K562 (cell line): Measurements from ENCODE around the gene FYTTD1. TPM values are rescaled to one million over a fixed set of nuclear protein-coding genes. Genes with fewer than 3 reads are reported as not detected.

Experiments
- ATAC-seq: fragments of 200-7000 bp; cut with Tn5 transposase; 3 replicates; pipeline ENCODE4 v1.9.1; 2020; ENCODE audit warnings: moderate library complexity
- BruUV-seq: library from RNA; stranded (reverse); fragments of 400-500 nt; replicated peaks from 2 replicates; lab custom pipeline; 2021; lab: Mats Ljungman, UMichigan
- CTCF ChIA-PET: fragments of 300-600 bp; formaldehyde crosslinking; extraction: SDS; loops from one replicate; lab custom pipeline; 2021; ENCODE audit warnings: low intra/inter-chr PET ratio; lab: Yijun Ruan, JAX
- POLR2A ChIA-PET: fragments of 300-600, 350-650 bp; sonication (Branson Sonifier 250); formaldehyde crosslinking; extraction: SDS; loops from one replicate; lab custom pipeline; 2021; ENCODE audit warnings: antibody characterized with exemption, inconsistent platforms; lab: Yijun Ruan, JAX
- DNase-seq, 4 experiments: peaks; one replicate each; pipeline versions ENCODE4 v3.0.0 to v3.0.0-alpha.2; 2011 to 2018; ENCODE audit warnings: low spot score in 3 of 4, mixed read lengths in 3 of 4; ENCODE audit errors: extremely low read depth in 1 of 4
- FAIRE-seq: peaks from 2 replicates; lab custom pipeline; 2011; peaks lifted over from hg19 to GRCh38; lab: Jason Lieb, UNC
- H2AFZ ChIP-seq: 2 replicates; pipeline ENCODE4 v1.6.0; 2011; ENCODE audit warnings: low read depth, low read length, control low read depth, inconsistent platforms
- H3K27ac ChIP-seq: fragments of 200-600 bp; 3 replicates; pipeline ENCODE4 v1.8.0; 2011; ENCODE audit warnings: low read depth, mild to moderate bottlenecking, control low read depth, inconsistent platforms, low read length, moderate library complexity, mixed read lengths; ENCODE audit errors: extremely low read depth
- H3K27me3 ChIP-seq, 2 experiments: fragments of 300-600 bp in 1 of 2; 2 replicates in 1 of 2; 3 replicates in 1 of 2; pipeline versions ENCODE4 v1.6.0 to v1.8.0; 2011; ENCODE audit warnings: inconsistent platforms in 2 of 2, low read length in 2 of 2, mild to moderate bottlenecking in 1 of 2, mixed read lengths in 1 of 2, moderate library complexity in 1 of 2; ENCODE audit not compliant: control insufficient read depth in 2 of 2, insufficient read depth in 2 of 2
- H3K36me3 ChIP-seq: fragments of 300-600 bp; 3 replicates; pipeline ENCODE4 v1.8.0; 2011; ENCODE audit warnings: mild to moderate bottlenecking, low read length, inconsistent platforms; ENCODE audit not compliant: control insufficient read depth, insufficient read depth
- H3K4me1 ChIP-seq, 2 experiments: fragments of 200-600 bp in 1 of 2; replicated peaks in 1 of 2; 2 replicates in 1 of 2; 3 replicates in 1 of 2; pipeline versions ENCODE4 v1.5.1 to v1.8.0; 2011; ENCODE audit warnings: inconsistent platforms in 2 of 2, low read length in 2 of 2, mild to moderate bottlenecking in 1 of 2, mixed read lengths in 1 of 2, moderate library complexity in 1 of 2; ENCODE audit not compliant: control insufficient read depth in 2 of 2, insufficient read depth in 2 of 2
- H3K4me2 ChIP-seq: 2 replicates; pipeline ENCODE4 v1.6.1; 2011; ENCODE audit warnings: low read length, control low read depth, inconsistent platforms, mixed read lengths; ENCODE audit not compliant: insufficient read depth
- H3K4me3 ChIP-seq: fragments of 200-600 bp; sonication (generic), shearing (Covaris generic); 2 replicates; pipeline ENCODE4 v1.5.1; 2016; ENCODE audit warnings: control low read depth, inconsistent platforms
- H3K79me2 ChIP-seq: fragments of 200-600 bp; 3 replicates; pipeline ENCODE4 v1.8.0; 2011; ENCODE audit warnings: low read length, inconsistent platforms; ENCODE audit not compliant: control insufficient read depth, insufficient read depth
- H3K9ac ChIP-seq, 2 experiments: 2 replicates each; pipeline versions ENCODE4 v1.6.0 to v1.6.1; 2011; ENCODE audit warnings: low read depth in 2 of 2, low read length in 2 of 2, control low read depth in 1 of 2, inconsistent platforms in 1 of 2, mild to moderate bottlenecking in 1 of 2, mixed read lengths in 1 of 2; ENCODE audit not compliant: insufficient read depth in 1 of 2
- H3K9me1 ChIP-seq: one replicate; pipeline ENCODE4 v1.6.0; 2011; ENCODE audit warnings: inconsistent platforms, mild to moderate bottlenecking, low read length, moderate library complexity; ENCODE audit not compliant: control insufficient read depth, insufficient read depth
- H3K9me3 ChIP-seq: replicated peaks from 2 replicates; pipeline ENCODE4 v1.5.1; 2011; ENCODE audit warnings: low read depth, low read length, inconsistent platforms; ENCODE audit not compliant: control insufficient read depth, insufficient read depth
- H4K20me1 ChIP-seq: replicated peaks from 2 replicates; pipeline ENCODE4 v1.6.1; 2011; ENCODE audit warnings: low read length, inconsistent platforms, mixed read lengths; ENCODE audit not compliant: control insufficient read depth, insufficient read depth
- HLTF ChIP-seq: fragments of 450-650 bp; IDR thresholded peaks from 2 replicates; pipeline ENCODE4 v1.6.1; 2016
- NR4A1 ChIP-seq, 2 experiments: fragments of 250-450 bp in 1 of 2; fragments of 450-650 bp in 1 of 2; sonication (Bioruptor Pico) in 1 of 2; IDR thresholded peaks; 2 replicates each; pipeline versions ENCODE4 v1.4.0 to v1.6.1; 2016 to 2020; ENCODE audit warnings: mild to moderate bottlenecking in 2 of 2, missing compliant biosample characterization in 1 of 2, missing genetic modification characterization in 1 of 2, moderate library complexity in 1 of 2
- ZNF121 ChIP-seq: sonication (generic); formaldehyde crosslinking; conservative IDR thresholded peaks from 2 replicates; pipeline ENCODE4 v1.8.0; 2022; ENCODE audit warnings: missing genetic modification reagents
- WGBS: fragments of 100-300 bp; shearing (Covaris generic); methylation state at CpG from one replicate; pipeline ENCODE4 v1.1.6; 2016; ENCODE audit warnings: low coverage, mixed read lengths; ENCODE audit not compliant: insufficient coverage; ENCODE audit errors: missing lambda C conversion rate; 5-methylcytosine and 5-hydroxymethylcytosine counted together
- in situ Hi-C: fragments of 300-500 bp; cut with MboI; formaldehyde crosslinking; loops from 4 replicates; pipeline ENCODE4 v1.15.0; 2018; ENCODE audit warnings: inconsistent platforms, mixed read lengths
- intact Hi-C: fragments of 100-400 bp; cut with micrococcal nuclease; formaldehyde crosslinking; loops from 2 replicates; pipeline ENCODE4 v1.14.2; 2022
- polyA plus RNA-seq, 8 experiments: library from polyadenylated mRNA; depleted of rRNA in 4 of 8; stranded (reverse) in 5 of 8; unstranded in 3 of 8; fragments of >200 nt; fragmentation: Nextera tagmentation in 2 of 8; fragmentation: Illumina TruSeq in 1 of 8; extraction: Ambion mirVana in 2 of 8; extraction: Trizol in 1 of 8; gene quantifications; 2 replicates each; pipeline versions ENCODE4 v1.2.1 to v1.2.3, GENCODE V29; 2011 to 2014; ENCODE audit warnings: inconsistent platforms in 1 of 8, missing spikeins in 1 of 8
- total RNA-seq, 7 experiments: library from RNA; depleted of rRNA in 6 of 7; stranded (reverse); fragments of >200 nt in 6 of 7; fragmentation: Illumina TruSeq in 2 of 7; extraction: Trizol in 2 of 7; gene quantifications; 2 replicates each; pipeline versions ENCODE4 v1.2.1 to v1.2.3, GENCODE V29; 2011 to 2021; ENCODE audit warnings: low replicate concordance in 1 of 7
- TF ChIP-seq, protein P1 (sequence below): sonication (generic); formaldehyde crosslinking; IDR thresholded peaks from 2 replicates; pipeline ENCODE4 v1.4.0; 2020; ENCODE audit warnings: mild to moderate bottlenecking, missing genetic modification reagents
- TF ChIP-seq, protein P2 (sequence below), 2 experiments: fragments of 450-650 bp in 1 of 2; sonication (generic) in 1 of 2; formaldehyde crosslinking in 1 of 2; IDR thresholded peaks in 1 of 2; conservative IDR thresholded peaks in 1 of 2; 2 replicates each; pipeline versions ENCODE4 v1.6.1 to v1.8.1; 2016 to 2023; ENCODE audit warnings: mild to moderate bottlenecking in 2 of 2, moderate library complexity in 2 of 2, inconsistent platforms in 1 of 2, missing genetic modification reagents in 1 of 2
- TF ChIP-seq, protein P3 (sequence below): sonication (generic); formaldehyde crosslinking; IDR thresholded peaks from 2 replicates; pipeline ENCODE4 v1.8.0; 2022; ENCODE audit warnings: mild to moderate bottlenecking, missing genetic modification reagents, borderline replicate concordance
- TF ChIP-seq, protein P4 (sequence below), 2 experiments: fragments of 200-800 bp in 1 of 2; sonication (Bioruptor generic) in 1 of 2; sonication (generic) in 1 of 2; formaldehyde crosslinking in 1 of 2; IDR thresholded peaks in 1 of 2; conservative IDR thresholded peaks in 1 of 2; 2 replicates each; pipeline versions ENCODE4 v1.5.0 to v1.6.1; 2016 to 2020; ENCODE audit warnings: missing compliant biosample characterization in 1 of 2, missing genetic modification characterization in 1 of 2, missing genetic modification reagents in 1 of 2

The FYTTD1 gene
- total and polyA plus RNA-seq, 9 of the 15 experiments (the other 6 are each of a cell fraction or from before 2014, with no cell fraction given): 35.7 to 106 (median 76.3) TPM

DNA sequence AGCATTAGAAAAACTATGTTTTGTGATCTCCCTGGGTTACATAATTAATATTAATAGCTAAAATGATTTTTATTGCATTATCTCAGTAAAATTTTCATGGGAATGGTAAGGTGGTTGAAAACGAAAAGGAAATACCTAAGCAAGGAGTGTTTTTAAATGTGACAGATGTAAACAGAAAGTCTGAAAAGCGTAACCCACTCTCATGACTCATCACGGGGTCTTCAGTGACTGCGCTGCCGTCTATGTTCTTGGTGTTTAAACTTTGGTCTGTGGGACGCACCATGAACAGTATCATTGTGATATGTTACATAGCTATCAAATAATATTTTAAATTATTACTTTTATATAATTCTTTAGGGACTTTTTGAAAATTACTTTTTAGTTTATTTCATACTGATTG, 61.2 kb downstream of the FYTTD1 start:
- Histone ChIP-seq H3K9ac (no peak overlapping the region), H4K20me1 (no peaks in the 10 kb centered on the region), H3K4me2 (no peak overlapping the region), H3K4me1 (peaks cover 0 to 5% of the 10 kb centered on the region in 2 experiments; a peak in 3 of 5 replicates), H3K79me2 (peaks cover 60% of the 10 kb centered on the region), H3K9me3 (no peaks in the 10 kb centered on the region), H2AFZ (no peak overlapping the region), H3K27ac (no peak overlapping the region), H3K27me3 (no peaks in the 10 kb centered on the region), H3K36me3 (no peaks in the 10 kb centered on the region), H3K4me3 (no peak overlapping the region), H3K9me1 (no peaks in the 10 kb centered on the region)
- BruUV-seq: no TSS peak
- CTCF ChIA-PET: no interaction called here
- WGBS: 81% methylated on average over 6 of the region's 6 CpGs
- TF ChIP-seq ZNF121 (no peak), NR4A1 (CRISPR knock-in tag; IDR thresholded peaks at IDR 0.05) (no peak), NR4A1 (tag; IDR thresholded peaks at IDR 0.05) (no peak), HLTF (no peak)
- TF ChIP-seq, protein P1, sequence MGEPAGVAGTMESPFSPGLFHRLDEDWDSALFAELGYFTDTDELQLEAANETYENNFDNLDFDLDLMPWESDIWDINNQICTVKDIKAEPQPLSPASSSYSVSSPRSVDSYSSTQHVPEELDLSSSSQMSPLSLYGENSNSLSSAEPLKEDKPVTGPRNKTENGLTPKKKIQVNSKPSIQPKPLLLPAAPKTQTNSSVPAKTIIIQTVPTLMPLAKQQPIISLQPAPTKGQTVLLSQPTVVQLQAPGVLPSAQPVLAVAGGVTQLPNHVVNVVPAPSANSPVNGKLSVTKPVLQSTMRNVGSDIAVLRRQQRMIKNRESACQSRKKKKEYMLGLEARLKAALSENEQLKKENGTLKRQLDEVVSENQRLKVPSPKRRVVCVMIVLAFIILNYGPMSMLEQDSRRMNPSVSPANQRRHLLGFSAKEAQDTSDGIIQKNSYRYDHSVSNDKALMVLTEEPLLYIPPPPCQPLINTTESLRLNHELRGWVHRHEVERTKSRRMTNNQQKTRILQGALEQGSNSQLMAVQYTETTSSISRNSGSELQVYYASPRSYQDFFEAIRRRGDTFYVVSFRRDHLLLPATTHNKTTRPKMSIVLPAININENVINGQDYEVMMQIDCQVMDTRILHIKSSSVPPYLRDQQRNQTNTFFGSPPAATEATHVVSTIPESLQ (CRISPR knock-in tag): no peak
- TF ChIP-seq, protein P2, sequence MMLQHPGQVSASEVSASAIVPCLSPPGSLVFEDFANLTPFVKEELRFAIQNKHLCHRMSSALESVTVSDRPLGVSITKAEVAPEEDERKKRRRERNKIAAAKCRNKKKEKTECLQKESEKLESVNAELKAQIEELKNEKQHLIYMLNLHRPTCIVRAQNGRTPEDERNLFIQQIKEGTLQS (IDR thresholded peaks at IDR 0.05): no peak
- TF ChIP-seq, protein P2 (CRISPR knock-in tag; conservative IDR thresholded peaks at IDR 0.05): no peak
- TF ChIP-seq, protein P3, sequence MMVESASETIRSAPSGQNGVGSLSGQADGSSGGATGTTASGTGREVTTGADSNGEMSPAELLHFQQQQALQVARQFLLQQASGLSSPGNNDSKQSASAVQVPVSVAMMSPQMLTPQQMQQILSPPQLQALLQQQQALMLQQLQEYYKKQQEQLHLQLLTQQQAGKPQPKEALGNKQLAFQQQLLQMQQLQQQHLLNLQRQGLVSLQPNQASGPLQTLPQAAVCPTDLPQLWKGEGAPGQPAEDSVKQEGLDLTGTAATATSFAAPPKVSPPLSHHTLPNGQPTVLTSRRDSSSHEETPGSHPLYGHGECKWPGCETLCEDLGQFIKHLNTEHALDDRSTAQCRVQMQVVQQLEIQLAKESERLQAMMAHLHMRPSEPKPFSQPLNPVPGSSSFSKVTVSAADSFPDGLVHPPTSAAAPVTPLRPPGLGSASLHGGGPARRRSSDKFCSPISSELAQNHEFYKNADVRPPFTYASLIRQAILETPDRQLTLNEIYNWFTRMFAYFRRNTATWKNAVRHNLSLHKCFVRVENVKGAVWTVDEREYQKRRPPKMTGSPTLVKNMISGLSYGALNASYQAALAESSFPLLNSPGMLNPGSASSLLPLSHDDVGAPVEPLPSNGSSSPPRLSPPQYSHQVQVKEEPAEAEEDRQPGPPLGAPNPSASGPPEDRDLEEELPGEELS (CRISPR knock-in tag): no peak
- TF ChIP-seq, protein P4, sequence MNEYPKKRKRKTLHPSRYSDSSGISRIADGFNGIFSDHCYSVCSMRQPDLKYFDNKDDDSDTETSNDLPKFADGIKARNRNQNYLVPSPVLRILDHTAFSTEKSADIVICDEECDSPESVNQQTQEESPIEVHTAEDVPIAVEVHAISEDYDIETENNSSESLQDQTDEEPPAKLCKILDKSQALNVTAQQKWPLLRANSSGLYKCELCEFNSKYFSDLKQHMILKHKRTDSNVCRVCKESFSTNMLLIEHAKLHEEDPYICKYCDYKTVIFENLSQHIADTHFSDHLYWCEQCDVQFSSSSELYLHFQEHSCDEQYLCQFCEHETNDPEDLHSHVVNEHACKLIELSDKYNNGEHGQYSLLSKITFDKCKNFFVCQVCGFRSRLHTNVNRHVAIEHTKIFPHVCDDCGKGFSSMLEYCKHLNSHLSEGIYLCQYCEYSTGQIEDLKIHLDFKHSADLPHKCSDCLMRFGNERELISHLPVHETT (CRISPR knock-in tag; conservative IDR thresholded peaks at IDR 0.05 in 1 of 2, IDR thresholded peaks at IDR 0.05 in 1 of 2): no peak
- DNase-seq (no peak), ATAC-seq (no peak), FAIRE-seq (no peak)
- POLR2A ChIA-PET: interaction anchor here (0.6 to 2.0 kb wide), 3 partner anchors 10 to 134 kb away, joined by 3 to 7 read pairs (median 3); no protein-coding TSS in a partner anchor
- intact Hi-C loops (no loop called here), in situ Hi-C loops (no loop called here)
